ENCODE measurements around the gene FAM149B1. TPM values are rescaled to one million over a fixed set of nuclear protein-coding genes. Genes with fewer than 3 reads are reported as not detected.
A peak's percentile ranks its signal among the peaks of the same experiment; 100 is the strongest.

FAM149B1 gene
- polyA plus RNA-seq, 4 donors = 41.6 to 52.5 (median 43.1) TPM

GRCh38 chr10:73172867-73173266 lies 4.9 kb downstream of the FAM149B1 start:
- no peak for DNase-seq (ENCODE audit: low read depth in 4 of 4, low spot score in 3 of 4)

DNA sequence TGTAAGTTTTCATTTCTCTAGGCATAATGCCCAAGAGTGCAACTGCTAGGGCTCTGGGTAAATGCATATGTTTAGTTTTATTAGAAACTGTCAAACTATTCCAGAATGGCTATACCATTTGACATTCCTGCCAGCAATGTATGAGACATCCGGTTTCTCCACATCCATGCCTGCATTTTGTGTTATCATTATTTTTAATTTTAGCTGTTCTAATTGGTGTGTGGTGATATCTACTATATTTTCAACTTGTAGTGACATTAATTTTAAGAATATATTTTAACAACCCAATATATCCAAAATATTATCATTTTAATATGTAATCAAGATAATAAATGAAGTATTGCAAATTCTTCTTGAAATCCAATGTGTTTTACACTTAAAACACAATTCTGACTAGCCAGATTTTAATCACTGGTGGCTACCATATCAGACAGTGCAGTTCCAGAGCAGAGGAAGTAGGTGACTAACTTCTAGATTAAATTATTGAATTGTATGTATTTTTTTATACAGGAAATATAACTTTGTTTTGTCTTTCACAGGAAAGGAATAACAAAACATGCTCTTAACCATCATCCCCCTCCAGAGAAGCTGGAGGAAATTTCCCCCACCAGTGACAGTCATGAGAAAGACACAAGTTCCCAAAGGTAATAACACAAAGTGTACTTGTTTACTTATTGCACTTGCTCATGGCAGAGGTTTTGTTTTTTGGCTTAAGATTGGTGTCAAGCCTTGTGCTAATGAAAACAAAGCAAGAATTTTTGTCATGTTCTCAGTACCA lies 6.4 kb downstream of the FAM149B1 start:
- no peak for DNase-seq (ENCODE audit: low read depth in 4 of 4, low spot score in 3 of 4)

DNA sequence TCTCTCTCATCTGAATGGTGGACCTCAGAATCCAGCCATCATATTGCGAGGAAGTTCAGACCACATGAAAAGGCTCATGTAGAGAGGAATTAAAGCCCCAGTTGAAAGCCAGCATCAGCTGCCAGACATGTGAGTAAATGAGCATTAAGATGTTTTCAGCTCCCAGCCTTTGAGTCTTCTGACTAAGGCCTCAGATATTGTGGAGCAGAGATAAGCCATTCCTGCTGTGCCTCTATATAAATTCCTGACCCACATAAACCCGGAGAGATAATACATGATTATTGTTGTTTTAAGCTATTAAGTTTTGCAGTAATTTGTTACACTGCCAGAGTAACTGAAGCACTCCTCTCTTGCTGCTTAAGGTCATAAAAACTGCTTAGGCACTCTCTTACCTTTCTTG lies 14.6 kb downstream of the FAM149B1 start:
- no peak for DNase-seq (ENCODE audit: low read depth in 4 of 4, low spot score in 3 of 4)

GRCh38 chr10:73183667-73184281 lies 15.9 kb downstream of the FAM149B1 start:
- DNase-seq (ENCODE audit: low read depth in 4 of 4, low spot score in 3 of 4) = no peak

DNA sequence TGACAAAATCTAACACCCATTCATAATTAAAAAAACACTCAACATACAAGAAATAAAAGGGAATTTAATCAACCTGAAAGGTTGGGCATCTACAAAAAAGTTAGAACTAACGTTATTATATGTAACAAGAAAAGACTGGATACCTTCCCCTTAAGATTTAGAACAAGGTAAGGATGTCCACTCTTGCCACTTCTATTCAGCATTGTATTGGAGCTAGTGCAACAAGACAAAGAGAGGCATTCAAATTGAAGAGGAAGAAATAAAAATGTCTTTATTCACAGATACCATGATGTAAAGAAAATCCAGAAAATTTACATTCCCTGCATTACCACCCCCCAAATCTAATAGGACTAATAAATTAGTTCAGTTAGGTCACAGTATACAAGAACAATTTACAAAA lies 18.3 kb downstream of the FAM149B1 start:
- no peak for DNase-seq (ENCODE audit: low read depth in 4 of 4, low spot score in 3 of 4)

GRCh38 chr10:73190188-73190587 lies 22.3 kb downstream of the FAM149B1 start:
- no peak for DNase-seq (ENCODE audit: low read depth in 4 of 4, low spot score in 3 of 4)

GRCh38 chr10:73205081-73205480 lies 37.2 kb downstream of the FAM149B1 start:
- no peak for DNase-seq (ENCODE audit: low read depth in 4 of 4, low spot score in 3 of 4)

- DNase-seq (ENCODE audit: low read depth in 4 of 4, low spot score in 3 of 4) = no peak
These were observed 38.0 kb downstream of the FAM149B1 start for GRCh38 chr10:73205890-73206289.

- no peak for DNase-seq (ENCODE audit: low read depth in 4 of 4, low spot score in 3 of 4)
These were observed 38.5 kb downstream of the FAM149B1 start for GRCh38 chr10:73206385-73206784.

- no peak for DNase-seq (ENCODE audit: low read depth in 4 of 4, low spot score in 3 of 4)
These were observed 40.0 kb downstream of the FAM149B1 start for GRCh38 chr10:73207883-73208282.

DNA sequence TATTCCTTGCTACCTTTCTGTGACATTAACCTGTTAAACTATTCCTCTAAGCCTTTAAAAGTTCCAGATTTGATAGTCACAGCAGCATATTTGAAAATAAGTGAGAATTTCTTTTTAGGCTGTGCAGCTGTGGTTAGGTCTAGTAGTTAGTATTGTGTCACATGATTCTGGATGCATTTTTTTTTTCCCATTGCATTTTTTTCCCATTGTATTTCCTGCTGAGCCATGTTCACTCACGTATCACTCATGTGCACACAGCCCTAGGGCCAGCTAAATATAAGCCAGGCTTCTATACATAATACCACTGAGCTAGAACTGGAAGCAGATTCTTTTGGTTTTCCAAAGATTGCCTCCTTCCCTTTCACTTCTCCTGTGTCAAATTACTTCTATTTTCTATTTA lies 41.8 kb downstream of the FAM149B1 start:
- DNase-seq (ENCODE audit: low read depth in 4 of 4, low spot score in 3 of 4) = peak in 1 of 4 donors; percentile 2

DNA sequence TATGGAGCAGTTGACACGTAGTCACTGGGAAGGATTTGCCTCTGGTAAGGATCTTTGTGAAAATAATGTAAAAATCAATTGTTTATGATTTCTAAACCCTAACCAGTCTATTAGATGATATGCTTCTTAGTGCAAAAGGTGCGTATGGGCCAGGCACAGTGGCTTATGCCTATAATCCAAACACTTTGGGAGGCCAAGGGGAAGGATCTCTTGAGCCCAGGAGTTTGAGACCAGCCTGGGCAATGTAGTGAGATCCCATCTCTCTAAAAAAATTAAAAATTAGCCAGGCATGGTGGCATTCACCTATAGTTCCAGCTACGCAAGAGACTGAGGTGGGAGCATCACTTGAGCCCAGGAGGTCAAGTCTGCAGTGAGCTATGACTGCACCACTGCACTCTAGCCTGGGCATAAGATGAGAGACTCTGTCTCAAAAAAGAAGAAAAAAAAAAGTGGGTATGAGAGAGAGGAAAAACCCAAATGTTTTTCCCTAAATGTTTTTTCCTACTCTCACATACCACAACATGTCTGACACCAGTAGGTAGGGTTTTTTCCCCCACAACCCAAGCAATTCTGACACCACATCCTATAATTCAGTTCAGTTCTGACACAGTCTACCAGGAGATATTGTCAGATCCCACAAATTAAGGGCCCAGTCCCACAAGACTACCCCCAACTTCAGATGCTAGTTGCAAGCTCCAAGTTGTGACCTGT lies 42.6 kb downstream of the FAM149B1 start:
- no peak for DNase-seq (ENCODE audit: low read depth in 4 of 4, low spot score in 3 of 4)

- DNase-seq (ENCODE audit: low read depth in 4 of 4, low spot score in 3 of 4) = no peak
These were observed 43.3 kb downstream of the FAM149B1 start for GRCh38 chr10:73211106-73211811.

- no peak for DNase-seq (ENCODE audit: low read depth in 4 of 4, low spot score in 3 of 4)
These were observed 47.8 kb downstream of the FAM149B1 start for GRCh38 chr10:73215749-73216148.

GRCh38 chr10:73217628-73218027 lies 49.7 kb downstream of the FAM149B1 start:
- no peak for DNase-seq (ENCODE audit: low read depth in 4 of 4, low spot score in 3 of 4)

GRCh38 chr10:73218431-73219191 lies 50.7 kb downstream of the FAM149B1 start:
- no peak for DNase-seq (ENCODE audit: low read depth in 4 of 4, low spot score in 3 of 4)

- DNase-seq (ENCODE audit: low read depth in 4 of 4, low spot score in 3 of 4) = no peak
These were observed 51.5 kb downstream of the FAM149B1 start for GRCh38 chr10:73219384-73219783.

- DNase-seq (ENCODE audit: low read depth in 4 of 4, low spot score in 3 of 4) = no peak
These were observed 53.1 kb downstream of the FAM149B1 start for GRCh38 chr10:73220989-73221388.

GRCh38 chr10:73225518-73225917 lies 57.6 kb downstream of the FAM149B1 start:
- DNase-seq (ENCODE audit: low read depth in 4 of 4, low spot score in 3 of 4) = no peak

- no peak for DNase-seq (ENCODE audit: low read depth in 4 of 4, low spot score in 3 of 4)
These were observed 58.7 kb downstream of the FAM149B1 start for GRCh38 chr10:73226663-73227062.
